ENCODE results near the gene KIAA1671.

The KIAA1671 gene

GRCh38 chr22:25006354-25006753 is 53.8 kb downstream of the KIAA1671 start:
- no peak for TF ChIP-seq CTCF (IDR thresholded peaks at IDR 0.05; ENCODE audit: insufficient read depth, low read length, poor library complexity, severe bottlenecking)
- no peak for TF ChIP-seq EZH2phosphoT487 (conservative IDR thresholded peaks at IDR 0.05; ENCODE audit: low read length)
- H3K27me3 ChIP-seq (ENCODE audit: low read length), result no peaks in the 10 kb centered on the region
- H4K20me1 ChIP-seq (ENCODE audit: low read depth, low read length), result no peaks in the 10 kb centered on the region
- H3K4me2 ChIP-seq (ENCODE audit: low read depth, low read length, poor library complexity, severe bottlenecking), result no peak overlapping the region
- no peak overlapping the region for H3K4me3 ChIP-seq (ENCODE audit: insufficient read depth, low read length, poor library complexity, severe bottlenecking)
- no peak overlapping the region for H3K9ac ChIP-seq (ENCODE audit: low read length)
- no peaks in the 10 kb centered on the region for H3K79me2 ChIP-seq (ENCODE audit: insufficient read depth, low read length)
- H3K27ac ChIP-seq (ENCODE audit: low read depth, low read length), result no peak overlapping the region
- no peaks in the 10 kb centered on the region for H3K9me2 ChIP-seq (replicated peaks; ENCODE audit: insufficient read depth, low read length)
- H2AFZ ChIP-seq (ENCODE audit: low read depth, low read length, severe bottlenecking), result no peak overlapping the region
- H3F3A ChIP-seq (ENCODE audit: insufficient read depth), result no peaks in the 10 kb centered on the region
- H3K9me3 ChIP-seq (ENCODE audit: insufficient read depth, low read length), result no peaks in the 10 kb centered on the region
- no peaks in the 10 kb centered on the region for H3K36me3 ChIP-seq (ENCODE audit: low read length)

GRCh38 chr22:25007444-25008106 is 55.1 kb downstream of the KIAA1671 start:
- no peak overlapping the region for H3K27ac ChIP-seq (ENCODE audit: low read depth, low read length)
- no peak overlapping the region for H3K9ac ChIP-seq (ENCODE audit: low read length)

GRCh38 chr22:25008666-25009065 is 56.1 kb downstream of the KIAA1671 start:
- Histone ChIP-seq H2AFZ (ENCODE audit: low read depth, low read length, severe bottlenecking) (no peak overlapping the region), H3F3A (ENCODE audit: insufficient read depth) (no peaks in the 10 kb centered on the region), H3K9me3 (ENCODE audit: insufficient read depth, low read length) (no peaks in the 10 kb centered on the region), H3K27ac (ENCODE audit: low read depth, low read length) (no peak overlapping the region), H3K4me2 (ENCODE audit: low read depth, low read length, poor library complexity, severe bottlenecking) (no peak overlapping the region), H4K20me1 (ENCODE audit: low read depth, low read length) (no peaks in the 10 kb centered on the region), H3K4me3 (ENCODE audit: insufficient read depth, low read length, poor library complexity, severe bottlenecking) (no peak overlapping the region), H3K9ac (ENCODE audit: low read length) (no peak overlapping the region), H3K27me3 (ENCODE audit: low read length) (no peaks in the 10 kb centered on the region), H3K9me2 (replicated peaks; ENCODE audit: insufficient read depth, low read length) (no peaks in the 10 kb centered on the region), H3K79me2 (ENCODE audit: insufficient read depth, low read length) (no peaks in the 10 kb centered on the region), H3K36me3 (ENCODE audit: low read length) (no peaks in the 10 kb centered on the region)
- TF ChIP-seq CTCF (IDR thresholded peaks at IDR 0.05; ENCODE audit: insufficient read depth, low read length, poor library complexity, severe bottlenecking) (no peak), EZH2phosphoT487 (conservative IDR thresholded peaks at IDR 0.05; ENCODE audit: low read length) (no peak)

More at GRCh38 chr22:25007444-25008106, 55.1 kb downstream of the KIAA1671 start:
- H3K9me2 ChIP-seq (replicated peaks; ENCODE audit: insufficient read depth, low read length), result no peaks in the 10 kb centered on the region
- H3F3A ChIP-seq (ENCODE audit: insufficient read depth), result no peaks in the 10 kb centered on the region
- no peak overlapping the region for H3K4me3 ChIP-seq (ENCODE audit: insufficient read depth, low read length, poor library complexity, severe bottlenecking)
- no peaks in the 10 kb centered on the region for H3K79me2 ChIP-seq (ENCODE audit: insufficient read depth, low read length)
- no peaks in the 10 kb centered on the region for H3K9me3 ChIP-seq (ENCODE audit: insufficient read depth, low read length)
- no peaks in the 10 kb centered on the region for H3K27me3 ChIP-seq (ENCODE audit: low read length)
- H4K20me1 ChIP-seq (ENCODE audit: low read depth, low read length), result no peaks in the 10 kb centered on the region
- H3K4me2 ChIP-seq (ENCODE audit: low read depth, low read length, poor library complexity, severe bottlenecking), result no peak overlapping the region
- no peaks in the 10 kb centered on the region for H3K36me3 ChIP-seq (ENCODE audit: low read length)
- H2AFZ ChIP-seq (ENCODE audit: low read depth, low read length, severe bottlenecking), result no peak overlapping the region
- no peak for TF ChIP-seq CTCF (IDR thresholded peaks at IDR 0.05; ENCODE audit: insufficient read depth, low read length, poor library complexity, severe bottlenecking)
- no peak for TF ChIP-seq EZH2phosphoT487 (conservative IDR thresholded peaks at IDR 0.05; ENCODE audit: low read length)

Measured in SU-DHL-6 (cell line).